GM12878 (cell line): ENCODE measurements around the gene HIVEP2. TPM values are rescaled to one million over a fixed set of nuclear protein-coding genes. Genes with fewer than 3 reads are reported as not detected.

Experiments used
- ATAC-seq: fragments of 200-7000 bp; cut with Tn5 transposase; 3 replicates; pipeline ENCODE4 v1.9.1; 2020; ENCODE audit warnings: mild to moderate bottlenecking, moderate library complexity
- BruUV-seq: library from RNA; stranded (reverse); fragments of 400-500 nt; replicated peaks from 2 replicates; lab custom pipeline; 2021; lab: Mats Ljungman, UMichigan
- CTCF ChIA-PET: fragments of 300-600 bp; sonication (Branson Sonifier 250); formaldehyde crosslinking; extraction: SDS; loops from one replicate; lab custom pipeline; 2021; ENCODE audit warnings: inconsistent platforms; lab: Yijun Ruan, JAX
- POLR2A ChIA-PET: fragments of 350-600 bp; formaldehyde crosslinking; extraction: SDS; loops from one replicate; lab custom pipeline; 2021; ENCODE audit warnings: inconsistent platforms; lab: Charles Lee
- RAD21 ChIA-PET: fragments of 300-600 bp; sonication (Branson Sonifier 250); formaldehyde crosslinking; loops from one replicate; lab custom pipeline; 2023; ENCODE audit warnings: antibody characterized with exemption; ENCODE audit not compliant: unreplicated experiment; lab: Charles Lee
- SMC1A ChIA-PET: fragments of 300-600 bp; sonication (Branson Sonifier 250); formaldehyde crosslinking; loops from one replicate; lab custom pipeline; 2023; ENCODE audit not compliant: unreplicated experiment, uncharacterized antibody; lab: Charles Lee
- DNase-seq: peaks from one replicate; pipeline ENCODE4 v3.0.0-alpha.2; 2011; ENCODE audit warnings: low read depth, low spot score
- FAIRE-seq: peaks from 3 replicates; lab custom pipeline; 2011; peaks lifted over from hg19 to GRCh38; lab: Jason Lieb, UNC
- H2AFZ ChIP-seq: 2 replicates; pipeline ENCODE4 v1.6.0; 2011; ENCODE audit warnings: low read depth, low read length, control low read depth; ENCODE audit not compliant: control insufficient read depth
- H3K27ac ChIP-seq: 2 replicates; pipeline ENCODE4 v1.5.1; 2011; ENCODE audit warnings: control low read depth; ENCODE audit not compliant: control insufficient read depth, insufficient read depth
- H3K27me3 ChIP-seq, 2 experiments: replicated peaks in 1 of 2; 2 replicates each; pipeline versions ENCODE4 v1.6.0 to v1.6.1; 2011; ENCODE audit warnings: low read length in 1 of 2; ENCODE audit not compliant: control insufficient read depth in 2 of 2, insufficient read depth in 2 of 2
- H3K36me3 ChIP-seq, 2 experiments: 2 replicates each; pipeline ENCODE4 v1.5.1; 2011; ENCODE audit warnings: low read length in 1 of 2; ENCODE audit not compliant: control insufficient read depth in 2 of 2, insufficient read depth in 2 of 2
- H3K4me1 ChIP-seq: 2 replicates; pipeline ENCODE4 v1.6.1; 2011; ENCODE audit warnings: mild to moderate bottlenecking, low read length, moderate library complexity, mixed read lengths; ENCODE audit not compliant: control insufficient read depth, insufficient read depth
- H3K4me2 ChIP-seq: 2 replicates; pipeline ENCODE4 v1.6.0; 2011; ENCODE audit warnings: control low read depth; ENCODE audit not compliant: control insufficient read depth, insufficient read depth
- H3K4me3 ChIP-seq: fragments of 200-600 bp; sonication (generic); 2 replicates; pipeline ENCODE4 v1.5.1; 2016
- H3K79me2 ChIP-seq: 2 replicates; pipeline ENCODE4 v1.6.0; 2011; ENCODE audit warnings: low read length; ENCODE audit not compliant: control insufficient read depth, insufficient read depth
- H3K9ac ChIP-seq: 2 replicates; pipeline ENCODE4 v1.8.0; 2011; ENCODE audit warnings: low read length, control low read depth, mixed read lengths; ENCODE audit not compliant: control insufficient read depth, insufficient read depth
- H3K9me3 ChIP-seq: replicated peaks from 3 replicates; pipeline ENCODE4 v1.5.1; 2011; ENCODE audit warnings: mild to moderate bottlenecking, low read length; ENCODE audit not compliant: control insufficient read depth, insufficient read depth
- H4K20me1 ChIP-seq: 2 replicates; pipeline ENCODE4 v1.6.0; 2011; ENCODE audit not compliant: control insufficient read depth, insufficient read depth
- CBX5 ChIP-seq: sonication (generic); IDR thresholded peaks from 2 replicates; pipeline ENCODE4 v1.6.1; 2016; ENCODE audit warnings: low read depth, moderate library complexity, mild to moderate bottlenecking, inconsistent platforms
- ETV6 ChIP-seq, 2 experiments: fragments of 450-650 bp in 1 of 2; IDR thresholded peaks in 1 of 2; conservative IDR thresholded peaks in 1 of 2; 2 replicates each; pipeline ENCODE4 v1.6.1; 2014; ENCODE audit warnings: antibody characterized with exemption in 1 of 2, borderline replicate concordance in 1 of 2, low read depth in 1 of 2, mild to moderate bottlenecking in 1 of 2, moderate library complexity in 1 of 2
- GABPA ChIP-seq: IDR thresholded peaks from 2 replicates; pipeline ENCODE4 v1.6.1; 2014; ENCODE audit warnings: antibody characterized with exemption, low read depth, mild to moderate bottlenecking, inconsistent platforms
- NFIC ChIP-seq: IDR thresholded peaks from 2 replicates; pipeline ENCODE4 v1.6.1; 2012; ENCODE audit warnings: low read depth, mild to moderate bottlenecking, inconsistent platforms, low read length, moderate library complexity
- RBBP5 ChIP-seq: fragments of 200-600 bp; sonication (generic); conservative IDR thresholded peaks from 2 replicates; pipeline ENCODE4 v1.6.1; 2016
- STAT3 ChIP-seq: IDR thresholded peaks from 2 replicates; pipeline ENCODE4 v1.6.1; 2011; ENCODE audit warnings: low read depth, low read length, improper control_type of control experiment
- ZSCAN29 ChIP-seq: fragments of 450-650 bp; IDR thresholded peaks from 2 replicates; pipeline ENCODE4 v1.6.1; 2017; ENCODE audit warnings: mild to moderate bottlenecking, moderate library complexity
- WGBS: methylation state at CpG from one replicate; pipeline ENCODE4 v1.1.6; 2016; ENCODE audit warnings: low lambda C conversion rate; ENCODE audit not compliant: insufficient replicate concordance, insufficient coverage; ENCODE audit errors: missing lambda C conversion rate; 5-methylcytosine and 5-hydroxymethylcytosine counted together
- in situ Hi-C: fragments of 300-500 bp; cut with MboI; formaldehyde crosslinking; loops from 9 replicates; pipeline ENCODE4 v1.14.3; 2018; ENCODE audit warnings: mixed read lengths
- intact Hi-C: fragments of 100-400 bp; cut with micrococcal nuclease; formaldehyde crosslinking; loops from one replicate; pipeline ENCODE4 v1.14.2; 2022; ENCODE audit not compliant: unreplicated experiment
- polyA plus RNA-seq, 11 experiments: library from polyadenylated mRNA; depleted of rRNA in 4 of 11; unstranded in 6 of 11; stranded (reverse) in 5 of 11; fragments of >200 nt; fragmentation: Nextera tagmentation in 4 of 11; fragmentation: Illumina TruSeq in 1 of 11; extraction: Ambion mirVana in 4 of 11; extraction: Trizol in 1 of 11; gene quantifications; 1 replicate in 1 of 11; 2 replicates in 10 of 11; pipeline versions ENCODE4 v1.2.1 to v1.2.3, GENCODE V29; 2011 to 2016; ENCODE audit warnings: inconsistent platforms in 2 of 11, missing spikeins in 2 of 11, low read depth in 1 of 11
- total RNA-seq, 4 experiments: library from RNA; depleted of rRNA in 3 of 4; stranded (reverse); fragments of >200 nt in 3 of 4; fragmentation: Illumina TruSeq in 1 of 4; extraction: Trizol in 1 of 4; gene quantifications; 2 replicates each; pipeline versions ENCODE4 v1.2.1 to v1.2.3, GENCODE V29; 2013 to 2021
- TF ChIP-seq, protein P1 (sequence below): IDR thresholded peaks from 2 replicates; pipeline ENCODE4 v1.6.1; 2012; ENCODE audit warnings: improper control_type of control experiment, low read depth, low read length; ENCODE audit not compliant: insufficient replicate concordance
- TF ChIP-seq, protein P2 (sequence below): fragments of 450-650 bp; IDR thresholded peaks from 2 replicates; pipeline ENCODE4 v1.6.1; 2018; ENCODE audit warnings: borderline replicate concordance, mild to moderate bottlenecking; ENCODE audit not compliant: partially characterized antibody
- TF ChIP-seq, protein P3 (sequence below): fragments of 450-650 bp; formaldehyde crosslinking; IDR thresholded peaks from 2 replicates; pipeline ENCODE4 v1.5.0; 2022; ENCODE audit warnings: mild to moderate bottlenecking, missing genetic modification characterization

The HIVEP2 gene
- total and polyA plus RNA-seq, 10 of the 15 experiments (the other 5 are each of a cell fraction or from before 2014, with no cell fraction given), result 1.2 to 15.7 (median 10.2) TPM

DNA sequence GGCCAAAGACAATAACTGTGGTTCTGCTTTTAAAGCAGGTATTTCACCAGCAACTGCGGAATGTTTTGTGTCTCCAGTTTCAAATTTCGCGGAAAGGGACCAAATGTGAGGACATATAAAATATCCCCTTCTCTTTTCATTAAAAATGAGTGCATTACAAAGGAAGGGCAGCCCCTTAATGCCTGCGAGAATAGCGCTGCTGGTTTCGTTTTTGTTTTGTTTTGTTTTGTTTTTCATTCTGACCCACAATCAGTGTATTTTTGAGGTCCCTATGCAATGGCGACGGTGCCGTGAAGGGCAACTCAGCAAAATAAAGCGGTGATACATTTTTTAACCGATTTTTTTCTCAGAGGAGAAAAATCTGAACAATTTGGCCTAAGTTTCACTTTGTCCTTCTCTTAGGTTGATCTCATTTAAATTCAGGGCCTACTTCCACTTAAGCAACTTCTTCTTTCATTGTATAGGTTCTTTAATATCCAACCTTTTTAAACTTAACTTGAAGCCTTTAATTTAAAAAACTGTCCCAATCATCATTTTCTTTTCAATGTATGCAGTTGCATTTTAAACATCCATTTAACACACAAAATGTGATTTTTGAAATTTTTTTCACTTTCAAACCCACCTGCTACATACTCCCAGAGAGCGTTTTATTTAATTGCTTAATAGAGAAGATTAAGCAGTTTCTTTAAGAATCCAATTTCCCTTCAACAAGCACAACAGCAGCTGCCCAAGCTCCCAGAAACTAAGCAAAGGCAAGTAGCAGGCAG lies 2.9 kb upstream of the HIVEP2 start:
- POLR2A ChIA-PET, result interaction anchor here (1.0 to 1.6 kb wide), 2 partner anchors 13 to 112 kb away, joined by 3 to 4 read pairs; partner anchors contain the start of gene AIG1
- H3K4me2 ChIP-seq, result peak overlapping the region; percentile 95
- in situ Hi-C loops, result no loop called here
- ATAC-seq, result peak; percentile 12
- no peaks in the 10 kb centered on the region for H3K9me3 ChIP-seq
- H3K4me3 ChIP-seq, result peak overlapping the region; percentile 94
- no peak for DNase-seq
- H3K4me1 ChIP-seq, result peaks cover 11% of the 10 kb centered on the region
- H3K27me3 ChIP-seq, result no peaks in the 10 kb centered on the region
- peak overlapping the region; percentile 97 for H3K9ac ChIP-seq
- no TSS peak for BruUV-seq
- intact Hi-C loops, result loop anchor here (1.0 to 10.0 kb wide), 11 partner anchors 35 to 477 kb away; partner anchors contain the start of gene AIG1
- CTCF ChIA-PET, result no interaction called here
- H3K79me2 ChIP-seq, result peaks cover 36% of the 10 kb centered on the region
- peak; percentile 71 for FAIRE-seq
- SMC1A ChIA-PET, result interaction anchor here (1.0 to 1.6 kb wide), 2 partner anchors 15 to 79 kb away, joined by 3 to 6 read pairs; no protein-coding TSS in a partner anchor
- RAD21 ChIA-PET, result interaction anchor here (1.2 to 1.3 kb wide), 2 partner anchors 79 to 100 kb away, joined by 5 to 6 read pairs; no protein-coding TSS in a partner anchor
- peak overlapping the region; percentile 98 for H3K27ac ChIP-seq
- peak overlapping the region; percentile 78 for H2AFZ ChIP-seq
- H4K20me1 ChIP-seq, result no peaks in the 10 kb centered on the region
- no peaks in the 10 kb centered on the region for H3K36me3 ChIP-seq
- WGBS, result 9% methylated on average over 12 of the region's 12 CpGs
- peak; percentile 89; the same call in 1 of the 2 replicates for TF ChIP-seq RBBP5
- TF ChIP-seq NFIC, result peak; percentile 63
- TF ChIP-seq STAT3, result no peak
- no peak for TF ChIP-seq ZSCAN29
- TF ChIP-seq, protein P1, sequence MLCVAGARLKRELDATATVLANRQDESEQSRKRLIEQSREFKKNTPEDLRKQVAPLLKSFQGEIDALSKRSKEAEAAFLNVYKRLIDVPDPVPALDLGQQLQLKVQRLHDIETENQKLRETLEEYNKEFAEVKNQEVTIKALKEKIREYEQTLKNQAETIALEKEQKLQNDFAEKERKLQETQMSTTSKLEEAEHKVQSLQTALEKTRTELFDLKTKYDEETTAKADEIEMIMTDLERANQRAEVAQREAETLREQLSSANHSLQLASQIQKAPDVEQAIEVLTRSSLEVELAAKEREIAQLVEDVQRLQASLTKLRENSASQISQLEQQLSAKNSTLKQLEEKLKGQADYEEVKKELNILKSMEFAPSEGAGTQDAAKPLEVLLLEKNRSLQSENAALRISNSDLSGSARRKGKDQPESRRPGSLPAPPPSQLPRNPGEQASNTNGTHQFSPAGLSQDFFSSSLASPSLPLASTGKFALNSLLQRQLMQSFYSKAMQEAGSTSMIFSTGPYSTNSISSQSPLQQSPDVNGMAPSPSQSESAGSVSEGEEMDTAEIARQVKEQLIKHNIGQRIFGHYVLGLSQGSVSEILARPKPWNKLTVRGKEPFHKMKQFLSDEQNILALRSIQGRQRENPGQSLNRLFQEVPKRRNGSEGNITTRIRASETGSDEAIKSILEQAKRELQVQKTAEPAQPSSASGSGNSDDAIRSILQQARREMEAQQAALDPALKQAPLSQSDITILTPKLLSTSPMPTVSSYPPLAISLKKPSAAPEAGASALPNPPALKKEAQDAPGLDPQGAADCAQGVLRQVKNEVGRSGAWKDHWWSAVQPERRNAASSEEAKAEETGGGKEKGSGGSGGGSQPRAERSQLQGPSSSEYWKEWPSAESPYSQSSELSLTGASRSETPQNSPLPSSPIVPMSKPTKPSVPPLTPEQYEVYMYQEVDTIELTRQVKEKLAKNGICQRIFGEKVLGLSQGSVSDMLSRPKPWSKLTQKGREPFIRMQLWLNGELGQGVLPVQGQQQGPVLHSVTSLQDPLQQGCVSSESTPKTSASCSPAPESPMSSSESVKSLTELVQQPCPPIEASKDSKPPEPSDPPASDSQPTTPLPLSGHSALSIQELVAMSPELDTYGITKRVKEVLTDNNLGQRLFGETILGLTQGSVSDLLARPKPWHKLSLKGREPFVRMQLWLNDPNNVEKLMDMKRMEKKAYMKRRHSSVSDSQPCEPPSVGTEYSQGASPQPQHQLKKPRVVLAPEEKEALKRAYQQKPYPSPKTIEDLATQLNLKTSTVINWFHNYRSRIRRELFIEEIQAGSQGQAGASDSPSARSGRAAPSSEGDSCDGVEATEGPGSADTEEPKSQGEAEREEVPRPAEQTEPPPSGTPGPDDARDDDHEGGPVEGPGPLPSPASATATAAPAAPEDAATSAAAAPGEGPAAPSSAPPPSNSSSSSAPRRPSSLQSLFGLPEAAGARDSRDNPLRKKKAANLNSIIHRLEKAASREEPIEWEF, result no peak
- TF ChIP-seq ETV6 (conservative IDR thresholded peaks at IDR 0.05 in 1 of 2, IDR thresholded peaks at IDR 0.05 in 1 of 2; ENCODE audit: borderline replicate concordance in 1 of 2, low read depth in 1 of 2), result no peak; a peak in 1 of 4 replicates
- peak; percentile 49; the same call in 1 of the 2 replicates for TF ChIP-seq GABPA
- TF ChIP-seq, protein P2, sequence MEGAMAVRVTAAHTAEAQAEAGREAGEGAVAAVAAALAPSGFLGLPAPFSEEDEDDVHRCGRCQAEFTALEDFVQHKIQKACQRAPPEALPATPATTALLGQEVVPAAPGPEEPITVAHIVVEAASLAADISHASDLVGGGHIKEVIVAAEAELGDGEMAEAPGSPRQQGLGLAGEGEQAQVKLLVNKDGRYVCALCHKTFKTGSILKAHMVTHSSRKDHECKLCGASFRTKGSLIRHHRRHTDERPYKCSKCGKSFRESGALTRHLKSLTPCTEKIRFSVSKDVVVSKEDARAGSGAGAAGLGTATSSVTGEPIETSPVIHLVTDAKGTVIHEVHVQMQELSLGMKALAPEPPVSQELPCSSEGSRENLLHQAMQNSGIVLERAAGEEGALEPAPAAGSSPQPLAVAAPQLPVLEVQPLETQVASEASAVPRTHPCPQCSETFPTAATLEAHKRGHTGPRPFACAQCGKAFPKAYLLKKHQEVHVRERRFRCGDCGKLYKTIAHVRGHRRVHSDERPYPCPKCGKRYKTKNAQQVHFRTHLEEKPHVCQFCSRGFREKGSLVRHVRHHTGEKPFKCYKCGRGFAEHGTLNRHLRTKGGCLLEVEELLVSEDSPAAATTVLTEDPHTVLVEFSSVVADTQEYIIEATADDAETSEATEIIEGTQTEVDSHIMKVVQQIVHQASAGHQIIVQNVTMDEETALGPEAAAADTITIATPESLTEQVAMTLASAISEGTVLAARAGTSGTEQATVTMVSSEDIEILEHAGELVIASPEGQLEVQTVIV, result no peak
- TF ChIP-seq, protein P3, sequence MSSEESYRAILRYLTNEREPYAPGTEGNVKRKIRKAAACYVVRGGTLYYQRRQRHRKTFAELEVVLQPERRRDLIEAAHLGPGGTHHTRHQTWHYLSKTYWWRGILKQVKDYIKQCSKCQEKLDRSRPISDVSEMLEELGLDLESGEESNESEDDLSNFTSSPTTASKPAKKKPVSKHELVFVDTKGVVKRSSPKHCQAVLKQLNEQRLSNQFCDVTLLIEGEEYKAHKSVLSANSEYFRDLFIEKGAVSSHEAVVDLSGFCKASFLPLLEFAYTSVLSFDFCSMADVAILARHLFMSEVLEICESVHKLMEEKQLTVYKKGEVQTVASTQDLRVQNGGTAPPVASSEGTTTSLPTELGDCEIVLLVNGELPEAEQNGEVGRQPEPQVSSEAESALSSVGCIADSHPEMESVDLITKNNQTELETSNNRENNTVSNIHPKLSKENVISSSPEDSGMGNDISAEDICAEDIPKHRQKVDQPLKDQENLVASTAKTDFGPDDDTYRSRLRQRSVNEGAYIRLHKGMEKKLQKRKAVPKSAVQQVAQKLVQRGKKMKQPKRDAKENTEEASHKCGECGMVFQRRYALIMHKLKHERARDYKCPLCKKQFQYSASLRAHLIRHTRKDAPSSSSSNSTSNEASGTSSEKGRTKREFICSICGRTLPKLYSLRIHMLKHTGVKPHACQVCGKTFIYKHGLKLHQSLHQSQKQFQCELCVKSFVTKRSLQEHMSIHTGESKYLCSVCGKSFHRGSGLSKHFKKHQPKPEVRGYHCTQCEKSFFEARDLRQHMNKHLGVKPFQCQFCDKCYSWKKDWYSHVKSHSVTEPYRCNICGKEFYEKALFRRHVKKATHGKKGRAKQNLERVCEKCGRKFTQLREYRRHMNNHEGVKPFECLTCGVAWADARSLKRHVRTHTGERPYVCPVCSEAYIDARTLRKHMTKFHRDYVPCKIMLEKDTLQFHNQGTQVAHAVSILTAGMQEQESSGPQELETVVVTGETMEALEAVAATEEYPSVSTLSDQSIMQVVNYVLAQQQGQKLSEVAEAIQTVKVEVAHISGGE (CRISPR knock-in tag), result no peak
- no peak; the same call in 1 of the 2 replicates for TF ChIP-seq CBX5
